OCI-LY1 (cell line): ENCODE measurements around the gene CDK5RAP2.
"Not testable (repeated sequence)": the region's sequence is repeated elsewhere in the genome, so short reads cannot be mapped to it uniquely, and the experiment has no call there.

Experiments
- H2AFZ ChIP-seq: fragments of 200-600 bp; sonication (generic), shearing (Covaris generic); 2 replicates; pipeline ENCODE4 v1.6.0; 2014; ENCODE audit warnings: antibody characterized with exemption, mild to moderate bottlenecking, low read length
- H3F3A ChIP-seq: fragments of 200-600 bp; sonication (generic), shearing (Covaris generic); 2 replicates; pipeline ENCODE4 v1.6.0; 2014; ENCODE audit warnings: mild to moderate bottlenecking, antibody characterized with exemption, low read length, moderate library complexity; ENCODE audit not compliant: insufficient read depth
- H3K27ac ChIP-seq: fragments of 200-600 bp; sonication (generic); 2 replicates; pipeline ENCODE4 v1.5.1; 2014; ENCODE audit warnings: low read length, mixed run types, mild to moderate bottlenecking, low read depth; ENCODE audit not compliant: poor library complexity, severe bottlenecking
- H3K27me3 ChIP-seq: fragments of 200-600 bp; sonication (generic); 2 replicates; pipeline ENCODE4 v1.6.0; 2014; ENCODE audit warnings: antibody characterized with exemption, mild to moderate bottlenecking, low read length, moderate library complexity; ENCODE audit not compliant: insufficient read depth
- H3K36me3 ChIP-seq: fragments of 200-600 bp; sonication (generic); 2 replicates; pipeline ENCODE4 v1.6.1; 2014; ENCODE audit warnings: mild to moderate bottlenecking, antibody characterized with exemption, low read length, moderate library complexity, mixed read lengths; ENCODE audit not compliant: insufficient read depth
- H3K4me1 ChIP-seq: fragments of 200-600 bp; sonication (generic); 2 replicates; pipeline ENCODE4 v1.5.1; 2014; ENCODE audit warnings: mild to moderate bottlenecking, low read length, moderate library complexity; ENCODE audit not compliant: insufficient read depth, severe bottlenecking
- H3K4me2 ChIP-seq: fragments of 200-600 bp; sonication (generic), shearing (Covaris generic); 2 replicates; pipeline ENCODE4 v1.6.1; 2014; ENCODE audit warnings: low read length
- H3K4me3 ChIP-seq: fragments of 200-600 bp; sonication (generic); 2 replicates; pipeline ENCODE4 v1.5.1; 2014; ENCODE audit warnings: low read length, low read depth, mild to moderate bottlenecking, mixed read lengths; ENCODE audit not compliant: poor library complexity, severe bottlenecking
- H3K79me2 ChIP-seq: fragments of 200-600 bp; shearing (Covaris generic); 2 replicates; pipeline ENCODE4 v1.6.1; 2016; ENCODE audit warnings: mixed run types, low read length, mixed read lengths; ENCODE audit not compliant: insufficient read depth
- H3K9ac ChIP-seq: fragments of 200-600 bp; sonication (generic), shearing (Covaris generic); 2 replicates; pipeline ENCODE4 v1.6.1; 2014; ENCODE audit warnings: mild to moderate bottlenecking, low read length, mixed read lengths
- H3K9me2 ChIP-seq: fragments of 200-600 bp; sonication (generic), shearing (Covaris generic); 2 replicates; pipeline ENCODE4 v1.6.1; 2014; ENCODE audit warnings: low read depth, mild to moderate bottlenecking, low read length, mixed read lengths
- H3K9me3 ChIP-seq: fragments of 200-600 bp; shearing (Covaris generic); 2 replicates; pipeline ENCODE4 v1.6.1; 2014; ENCODE audit warnings: low read length, mixed read lengths
- H4K20me1 ChIP-seq: fragments of 200-600 bp; sonication (generic), shearing (Covaris generic); 2 replicates; pipeline ENCODE4 v1.6.0; 2016; ENCODE audit warnings: mild to moderate bottlenecking, low read length; ENCODE audit not compliant: insufficient read depth
- EZH2 ChIP-seq: fragments of 200-600 bp; sonication (generic), shearing (Covaris generic); IDR thresholded peaks from 2 replicates; pipeline ENCODE4 v1.8.0; 2017; ENCODE audit warnings: borderline replicate concordance, mixed run types, mild to moderate bottlenecking, antibody characterized with exemption, low read length, moderate library complexity, mixed read lengths
- TF ChIP-seq, protein P1 (sequence below): fragments of 200-600 bp; sonication (generic), shearing (Covaris generic); IDR thresholded peaks from 2 replicates; pipeline ENCODE4 v1.5.1; 2017; ENCODE audit warnings: mild to moderate bottlenecking, antibody characterized with exemption, low read length, moderate library complexity, mixed read lengths

The CDK5RAP2 gene

DNA sequence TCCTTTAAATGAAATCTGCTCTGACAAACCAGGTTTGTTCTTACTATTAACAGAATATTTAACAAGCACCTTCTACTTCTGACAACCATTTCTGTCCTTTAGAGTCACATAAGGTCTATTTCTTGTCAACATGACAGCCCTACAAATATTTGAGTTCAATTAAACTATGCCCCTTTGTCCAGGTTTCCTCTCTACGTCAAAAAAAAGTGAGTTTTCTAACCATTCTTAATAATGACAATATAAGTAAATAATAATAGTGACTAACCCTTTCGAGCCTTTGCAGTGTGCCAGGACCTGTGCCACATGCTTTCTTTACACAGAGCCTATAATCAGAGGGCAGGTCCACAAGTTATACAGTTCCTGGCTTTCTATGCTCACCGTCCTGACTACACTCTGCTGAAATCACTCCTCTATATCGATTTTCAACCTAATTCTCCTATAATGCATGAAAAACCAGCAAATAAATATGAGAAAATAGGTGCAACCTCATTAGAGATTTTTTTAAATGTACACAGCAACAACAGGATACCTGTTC, 115.0 kb downstream of the CDK5RAP2 start:
- H3K9ac ChIP-seq, result no peak overlapping the region
- no peak overlapping the region for H3K4me3 ChIP-seq
- TF ChIP-seq, protein P1, sequence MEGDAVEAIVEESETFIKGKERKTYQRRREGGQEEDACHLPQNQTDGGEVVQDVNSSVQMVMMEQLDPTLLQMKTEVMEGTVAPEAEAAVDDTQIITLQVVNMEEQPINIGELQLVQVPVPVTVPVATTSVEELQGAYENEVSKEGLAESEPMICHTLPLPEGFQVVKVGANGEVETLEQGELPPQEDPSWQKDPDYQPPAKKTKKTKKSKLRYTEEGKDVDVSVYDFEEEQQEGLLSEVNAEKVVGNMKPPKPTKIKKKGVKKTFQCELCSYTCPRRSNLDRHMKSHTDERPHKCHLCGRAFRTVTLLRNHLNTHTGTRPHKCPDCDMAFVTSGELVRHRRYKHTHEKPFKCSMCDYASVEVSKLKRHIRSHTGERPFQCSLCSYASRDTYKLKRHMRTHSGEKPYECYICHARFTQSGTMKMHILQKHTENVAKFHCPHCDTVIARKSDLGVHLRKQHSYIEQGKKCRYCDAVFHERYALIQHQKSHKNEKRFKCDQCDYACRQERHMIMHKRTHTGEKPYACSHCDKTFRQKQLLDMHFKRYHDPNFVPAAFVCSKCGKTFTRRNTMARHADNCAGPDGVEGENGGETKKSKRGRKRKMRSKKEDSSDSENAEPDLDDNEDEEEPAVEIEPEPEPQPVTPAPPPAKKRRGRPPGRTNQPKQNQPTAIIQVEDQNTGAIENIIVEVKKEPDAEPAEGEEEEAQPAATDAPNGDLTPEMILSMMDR, result no peak
- no peak for TF ChIP-seq EZH2
- no peak overlapping the region for H3K4me2 ChIP-seq
- no peaks in the 10 kb centered on the region for H3K9me3 ChIP-seq
- no peaks in the 10 kb centered on the region for H4K20me1 ChIP-seq
- H3F3A ChIP-seq, result no peaks in the 10 kb centered on the region
- no peaks in the 10 kb centered on the region for H3K9me2 ChIP-seq
- H3K36me3 ChIP-seq, result peaks cover 80% of the 10 kb centered on the region
- H3K27me3 ChIP-seq, result no peaks in the 10 kb centered on the region
- no peaks in the 10 kb centered on the region for H3K79me2 ChIP-seq
- no peaks in the 10 kb centered on the region for H3K4me1 ChIP-seq
- H3K27ac ChIP-seq, result no peak overlapping the region
- no peak overlapping the region for H2AFZ ChIP-seq

DNA sequence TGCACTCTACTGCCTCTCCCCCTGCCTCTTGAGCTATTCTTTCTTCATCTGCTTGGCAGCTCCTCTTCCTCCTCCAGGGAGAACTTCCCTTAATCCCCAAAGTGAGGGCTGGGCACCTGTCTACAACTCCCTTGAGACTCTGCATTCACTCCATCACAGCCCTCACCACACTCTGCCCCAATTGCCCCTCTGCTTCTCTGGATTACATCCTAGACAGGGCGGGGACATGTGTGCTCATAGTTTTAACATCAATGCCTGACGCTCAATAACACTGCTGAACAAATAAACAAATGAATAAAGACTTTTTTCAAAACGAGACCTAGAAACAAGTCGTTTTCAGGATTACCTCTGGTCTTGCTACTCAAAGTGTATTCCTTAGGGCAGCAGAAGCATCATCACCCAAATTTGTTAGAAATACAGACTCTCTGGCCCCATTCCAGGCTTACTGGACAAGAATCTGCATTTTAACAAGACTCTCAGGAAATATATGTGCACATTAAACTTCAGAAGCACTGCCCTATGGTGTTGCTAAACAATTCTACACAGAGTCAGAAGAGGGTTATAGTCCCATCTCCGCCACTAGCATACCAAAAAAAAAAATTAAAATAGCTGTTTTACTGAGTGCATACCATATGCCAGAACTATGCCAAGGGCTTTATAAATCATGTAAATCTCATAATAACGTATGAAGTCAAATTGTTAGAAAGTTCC, 115.6 kb downstream of the CDK5RAP2 start:
- H3K27me3 ChIP-seq, result no peaks in the 10 kb centered on the region
- H3K27ac ChIP-seq, result no peak overlapping the region
- H3K4me2 ChIP-seq, result no peak overlapping the region
- H3K9me2 ChIP-seq, result no peaks in the 10 kb centered on the region
- H3F3A ChIP-seq, result no peaks in the 10 kb centered on the region
- no peak for TF ChIP-seq EZH2
- TF ChIP-seq, protein P1, result no peak
- no peaks in the 10 kb centered on the region for H3K9me3 ChIP-seq
- H3K36me3 ChIP-seq, result peaks cover 73% of the 10 kb centered on the region
- no peak overlapping the region for H2AFZ ChIP-seq
- H3K9ac ChIP-seq, result no peak overlapping the region
- H3K4me1 ChIP-seq, result no peaks in the 10 kb centered on the region
- no peaks in the 10 kb centered on the region for H3K79me2 ChIP-seq
- H4K20me1 ChIP-seq, result no peaks in the 10 kb centered on the region
- H3K4me3 ChIP-seq, result no peak overlapping the region

DNA sequence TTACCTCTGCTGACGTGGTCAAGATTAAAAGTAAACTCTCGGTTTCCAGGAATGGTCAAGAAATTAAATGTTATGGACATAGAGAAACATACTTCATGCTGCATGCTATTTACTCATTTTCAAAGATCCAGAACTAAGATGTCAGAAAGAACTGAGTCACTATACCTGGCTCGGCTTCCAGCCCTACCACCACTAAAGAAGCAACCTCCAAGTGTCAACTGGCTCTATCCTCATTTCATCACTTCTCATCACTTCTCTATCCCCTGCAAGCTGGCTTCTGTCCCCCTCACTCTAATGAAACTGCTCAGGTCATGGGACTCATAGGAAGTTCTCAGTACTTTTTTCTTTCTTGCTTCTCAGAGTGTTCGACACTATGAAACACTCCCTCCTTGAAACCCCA, 116.2 kb downstream of the CDK5RAP2 start:
- peaks cover 73% of the 10 kb centered on the region for H3K36me3 ChIP-seq
- H4K20me1 ChIP-seq, result no peaks in the 10 kb centered on the region
- no peaks in the 10 kb centered on the region for H3K9me2 ChIP-seq
- no peak overlapping the region for H3K27ac ChIP-seq
- no peaks in the 10 kb centered on the region for H3F3A ChIP-seq
- H3K27me3 ChIP-seq, result no peaks in the 10 kb centered on the region
- no peak overlapping the region for H2AFZ ChIP-seq
- no peaks in the 10 kb centered on the region for H3K9me3 ChIP-seq
- H3K4me3 ChIP-seq, result no peak overlapping the region
- no peaks in the 10 kb centered on the region for H3K4me1 ChIP-seq
- no peak overlapping the region for H3K4me2 ChIP-seq
- H3K79me2 ChIP-seq, result no peaks in the 10 kb centered on the region
- no peak overlapping the region for H3K9ac ChIP-seq
- TF ChIP-seq, protein P1, result no peak
- TF ChIP-seq EZH2, result no peak

GRCh38 chr9:120461677-120462076, 118.3 kb downstream of the CDK5RAP2 start:
- H3K79me2 ChIP-seq, H3K9me3 ChIP-seq, H2AFZ ChIP-seq, H3K4me2 ChIP-seq, H3F3A ChIP-seq, H3K4me1 ChIP-seq, H3K9ac ChIP-seq, H3K27ac ChIP-seq, H3K27me3 ChIP-seq, H4K20me1 ChIP-seq, H3K4me3 ChIP-seq, H3K9me2 ChIP-seq: not testable (repeated sequence)
- H3K36me3 ChIP-seq, result peaks cover 73% of the 10 kb centered on the region
